Stomach (tissue), 9 donors: Measurements from ENCODE around the gene GRB10. TPM values are rescaled to one million over a fixed set of nuclear protein-coding genes. Genes with fewer than 3 reads are reported as not detected.

Experiments
- DNase-seq, 2 donors: peaks; one replicate each; pipeline versions ENCODE4 v3.0.0 to v3.0.0-alpha.2; 2013 to 2019
- H3K27ac ChIP-seq, 5 donors: fragments of 200-600 bp in 4 of 5; sonication (generic) in 4 of 5; one replicate each; pipeline ENCODE4 v1.5.1; 2013 to 2019; ENCODE audit warnings: mild to moderate bottlenecking in 1 of 5, moderate library complexity in 1 of 5
- H3K27me3 ChIP-seq, 3 donors: fragments of 200-600 bp; sonication (generic); one replicate each; pipeline ENCODE4 v1.5.1; 2017 to 2019; ENCODE audit warnings: mixed run types in 1 of 3
- H3K36me3 ChIP-seq, 4 donors: fragments of 200-600 bp; sonication (generic); 1 replicate in 3 of 4; 2 replicates in 1 of 4; pipeline ENCODE4 v1.5.1; 2016 to 2019
- H3K4me1 ChIP-seq, 4 donors: fragments of 200-600 bp; sonication (generic); one replicate each; pipeline ENCODE4 v1.5.1; 2016 to 2019
- H3K4me3 ChIP-seq, 4 donors: fragments of 200-600 bp; sonication (generic) in 3 of 4; one replicate each; pipeline ENCODE4 v1.5.1; 2016 to 2019; ENCODE audit warnings: mild to moderate bottlenecking in 1 of 4
- H3K9me3 ChIP-seq, 4 donors: fragments of 200-600 bp; sonication (generic); one replicate each; pipeline ENCODE4 v1.5.1; 2016 to 2019
- EP300 ChIP-seq: sonication (generic); formaldehyde crosslinking; IDR thresholded peaks from one replicate; pipeline ENCODE4 v1.6.1; 2017; ENCODE audit warnings: antibody characterized with exemption
- POLR2A ChIP-seq, 4 donors: fragments of 450-650 bp; IDR thresholded peaks; one replicate each; pipeline ENCODE4 v1.6.1; 2016; ENCODE audit warnings: antibody characterized with exemption in 4 of 4, control low read depth in 2 of 4, mild to moderate bottlenecking in 1 of 4, moderate library complexity in 1 of 4
- POLR2AphosphoS5 ChIP-seq, 3 donors: sonication (generic); formaldehyde crosslinking; IDR thresholded peaks; one replicate each; pipeline ENCODE4 v1.6.1; 2016; ENCODE audit warnings: antibody characterized with exemption in 3 of 3
- WGBS, 5 donors: extraction: QIAGEN DNeasy Blood & Tissue Kit in 3 of 5; methylation state at CpG; one replicate each; pipeline versions ENCODE4 v1.1.5 to v1.1.7; 2013 to 2018; 5-methylcytosine and 5-hydroxymethylcytosine counted together
- intact Hi-C: fragments of 100-400 bp; cut with DNase I; formaldehyde crosslinking; loops from one replicate; pipeline ENCODE4 v1.15.1; 2023; ENCODE audit warnings: low total_unique reads
- polyA plus RNA-seq, 3 donors: library from polyadenylated mRNA; stranded (reverse); fragments of 200-250 nt; gene quantifications; one replicate each; pipeline ENCODE4 v1.2.3, GENCODE V29; 2013
- total RNA-seq, 5 donors: library from RNA; depleted of rRNA; stranded (reverse); fragments of >200 nt; gene quantifications; one replicate each; pipeline versions ENCODE4 v1.1.0 to v1.2.3, GENCODE V29; 2014 to 2016
- TF ChIP-seq, protein P1 (sequence below), 7 experiments: fragments of 450-650 bp in 4 of 7; fragments of 200-600 bp in 3 of 7; sonication (generic) in 3 of 7; IDR thresholded peaks; one replicate each; pipeline ENCODE4 v1.5.1; 2016 to 2019; ENCODE audit warnings: antibody characterized with exemption in 7 of 7, control low read depth in 2 of 7, mild to moderate bottlenecking in 1 of 7
- donor health status: healthy with polysubstance abuse.
- donor health status: Bipolar disorder and iron deficiency.
- donor health status: healthy.

Gene GRB10
- total and polyA plus RNA-seq, 8 donors, result 10.2 to 84.9 (median 49.6) TPM

DNA sequence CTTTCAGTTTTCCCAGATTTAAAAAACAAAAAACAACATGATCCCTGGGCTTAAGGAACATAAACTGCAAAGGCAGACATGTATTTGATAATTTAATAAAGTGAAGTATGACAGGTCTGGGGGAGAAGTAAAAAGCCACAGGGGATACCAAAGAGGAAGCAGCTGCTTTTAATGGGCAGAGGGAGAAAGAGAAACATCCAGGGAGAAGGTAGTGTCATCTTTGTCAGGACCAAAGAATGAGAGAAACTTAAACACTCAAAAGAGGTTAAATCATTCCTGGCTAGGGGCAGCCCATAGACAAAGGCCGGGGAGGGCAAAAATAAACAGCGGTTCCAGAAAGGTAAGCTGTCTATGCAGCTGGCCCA, 94.5 kb downstream of the GRB10 start:
- 73 to 84% (median 76%) methylated on average over 2 of the region's 2 CpGs for WGBS, 5 donors
- Histone ChIP-seq H3K4me3 (no peak overlapping the region), H3K27ac (peak overlapping the region in 1 of 5 donors; percentile 51)

DNA sequence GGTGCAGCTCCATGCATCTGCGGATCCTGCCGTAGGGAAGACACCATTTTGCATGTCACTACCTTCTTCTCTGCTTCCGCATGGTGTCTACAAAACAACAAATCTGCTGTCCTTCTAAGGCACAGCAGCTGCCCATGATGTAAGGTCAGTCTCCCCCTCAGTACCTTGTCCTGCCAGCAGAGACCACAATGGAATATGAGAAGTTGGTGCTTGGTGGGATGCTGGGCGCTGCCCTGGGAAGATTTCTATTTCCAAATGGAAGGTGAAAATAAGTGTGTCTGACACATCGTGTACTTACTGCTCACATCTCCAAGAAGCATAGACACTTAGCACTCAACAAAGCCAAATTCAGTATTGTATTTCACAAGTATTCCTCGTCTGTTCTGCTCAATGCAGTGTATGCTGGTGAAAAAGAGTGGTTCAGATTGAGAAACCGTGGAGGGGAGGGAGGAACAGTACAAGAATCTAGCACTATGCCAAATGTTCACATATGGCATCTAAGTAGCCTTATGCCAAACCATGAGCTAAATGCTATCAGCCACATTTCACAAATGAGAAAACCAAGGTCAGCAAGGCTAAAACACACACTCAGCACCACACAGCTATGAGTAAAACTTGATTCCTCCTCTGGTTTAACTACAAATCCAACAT, 95.0 kb downstream of the GRB10 start:
- peaks cover 0 to 45% (median 30%) of the 10 kb centered on the region in 4 donors for H3K4me1 ChIP-seq
- H3K27ac ChIP-seq, result peak overlapping the region in 1 of 5 donors; percentile 51
- intact Hi-C loops, result no loop called here
- WGBS, 5 donors, result 83 to 91% (median 90%) methylated on average over 7 of the region's 7 CpGs
- H3K4me3 ChIP-seq, result no peak overlapping the region
- H3K9me3 ChIP-seq, result no peaks in the 10 kb centered on the region
- no peaks in the 10 kb centered on the region for H3K27me3 ChIP-seq
- H3K36me3 ChIP-seq, result peaks cover 0 to 26% (median 8%) of the 10 kb centered on the region in 4 donors
- DNase-seq, result no peak
- TF ChIP-seq POLR2AphosphoS5 (IDR thresholded peaks at IDR 0.05) (peak in 1 of 3 donors; percentile 34), POLR2A (IDR thresholded peaks at IDR 0.05) (no peak)

More for the DNA sequence above, 94.5 kb downstream of the GRB10 start:
- peaks cover 0 to 45% (median 32%) of the 10 kb centered on the region in 4 donors for H3K4me1 ChIP-seq
- peaks cover 0 to 26% (median 8%) of the 10 kb centered on the region in 4 donors for H3K36me3 ChIP-seq
- no peaks in the 10 kb centered on the region for H3K9me3 ChIP-seq
- no peak for TF ChIP-seq POLR2A (IDR thresholded peaks at IDR 0.05)
- no peak for TF ChIP-seq POLR2AphosphoS5 (IDR thresholded peaks at IDR 0.05)
- TF ChIP-seq, protein P1, sequence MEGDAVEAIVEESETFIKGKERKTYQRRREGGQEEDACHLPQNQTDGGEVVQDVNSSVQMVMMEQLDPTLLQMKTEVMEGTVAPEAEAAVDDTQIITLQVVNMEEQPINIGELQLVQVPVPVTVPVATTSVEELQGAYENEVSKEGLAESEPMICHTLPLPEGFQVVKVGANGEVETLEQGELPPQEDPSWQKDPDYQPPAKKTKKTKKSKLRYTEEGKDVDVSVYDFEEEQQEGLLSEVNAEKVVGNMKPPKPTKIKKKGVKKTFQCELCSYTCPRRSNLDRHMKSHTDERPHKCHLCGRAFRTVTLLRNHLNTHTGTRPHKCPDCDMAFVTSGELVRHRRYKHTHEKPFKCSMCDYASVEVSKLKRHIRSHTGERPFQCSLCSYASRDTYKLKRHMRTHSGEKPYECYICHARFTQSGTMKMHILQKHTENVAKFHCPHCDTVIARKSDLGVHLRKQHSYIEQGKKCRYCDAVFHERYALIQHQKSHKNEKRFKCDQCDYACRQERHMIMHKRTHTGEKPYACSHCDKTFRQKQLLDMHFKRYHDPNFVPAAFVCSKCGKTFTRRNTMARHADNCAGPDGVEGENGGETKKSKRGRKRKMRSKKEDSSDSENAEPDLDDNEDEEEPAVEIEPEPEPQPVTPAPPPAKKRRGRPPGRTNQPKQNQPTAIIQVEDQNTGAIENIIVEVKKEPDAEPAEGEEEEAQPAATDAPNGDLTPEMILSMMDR (IDR thresholded peaks at IDR 0.05), result no peak
- TF ChIP-seq EP300, result no peak
- intact Hi-C loops, result no loop called here
- no peaks in the 10 kb centered on the region for H3K27me3 ChIP-seq
- DNase-seq, result no peak

DNA sequence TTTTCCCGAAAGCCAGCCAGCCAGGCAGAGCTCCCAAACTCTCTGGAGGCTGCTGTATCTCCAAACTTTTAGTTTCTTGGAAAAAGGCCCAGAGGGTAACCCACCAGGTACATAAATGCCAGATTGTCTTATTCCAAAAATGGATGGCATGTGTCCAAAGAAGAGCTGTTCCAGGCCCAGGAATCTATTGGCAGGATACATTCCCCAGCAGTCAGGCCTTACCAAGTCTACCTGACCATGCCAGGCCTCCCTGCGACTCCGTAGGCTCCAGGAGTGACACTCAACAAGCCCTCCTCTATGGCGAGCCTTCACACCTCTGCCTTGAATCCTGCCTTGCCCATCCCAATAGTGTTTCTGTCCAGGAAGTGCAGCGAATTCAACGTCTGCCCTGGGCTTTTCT, 95.6 kb downstream of the GRB10 start:
- Histone ChIP-seq H3K27ac (no peak overlapping the region), H3K9me3 (no peaks in the 10 kb centered on the region), H3K27me3 (no peaks in the 10 kb centered on the region), H3K36me3 (peaks cover 0 to 26% (median 8%) of the 10 kb centered on the region in 4 donors), H3K4me3 (no peak overlapping the region), H3K4me1 (peaks cover 0 to 47% (median 32%) of the 10 kb centered on the region in 4 donors)
- intact Hi-C loops, result no loop called here
- 88 to 98% (median 93%) methylated on average over 6 of the region's 6 CpGs for WGBS, 5 donors
- no peak for DNase-seq
- TF ChIP-seq POLR2AphosphoS5 (IDR thresholded peaks at IDR 0.05) (no peak), POLR2A (IDR thresholded peaks at IDR 0.05) (no peak), EP300 (no peak)
- TF ChIP-seq, protein P1 (IDR thresholded peaks at IDR 0.05), result no peak

DNA sequence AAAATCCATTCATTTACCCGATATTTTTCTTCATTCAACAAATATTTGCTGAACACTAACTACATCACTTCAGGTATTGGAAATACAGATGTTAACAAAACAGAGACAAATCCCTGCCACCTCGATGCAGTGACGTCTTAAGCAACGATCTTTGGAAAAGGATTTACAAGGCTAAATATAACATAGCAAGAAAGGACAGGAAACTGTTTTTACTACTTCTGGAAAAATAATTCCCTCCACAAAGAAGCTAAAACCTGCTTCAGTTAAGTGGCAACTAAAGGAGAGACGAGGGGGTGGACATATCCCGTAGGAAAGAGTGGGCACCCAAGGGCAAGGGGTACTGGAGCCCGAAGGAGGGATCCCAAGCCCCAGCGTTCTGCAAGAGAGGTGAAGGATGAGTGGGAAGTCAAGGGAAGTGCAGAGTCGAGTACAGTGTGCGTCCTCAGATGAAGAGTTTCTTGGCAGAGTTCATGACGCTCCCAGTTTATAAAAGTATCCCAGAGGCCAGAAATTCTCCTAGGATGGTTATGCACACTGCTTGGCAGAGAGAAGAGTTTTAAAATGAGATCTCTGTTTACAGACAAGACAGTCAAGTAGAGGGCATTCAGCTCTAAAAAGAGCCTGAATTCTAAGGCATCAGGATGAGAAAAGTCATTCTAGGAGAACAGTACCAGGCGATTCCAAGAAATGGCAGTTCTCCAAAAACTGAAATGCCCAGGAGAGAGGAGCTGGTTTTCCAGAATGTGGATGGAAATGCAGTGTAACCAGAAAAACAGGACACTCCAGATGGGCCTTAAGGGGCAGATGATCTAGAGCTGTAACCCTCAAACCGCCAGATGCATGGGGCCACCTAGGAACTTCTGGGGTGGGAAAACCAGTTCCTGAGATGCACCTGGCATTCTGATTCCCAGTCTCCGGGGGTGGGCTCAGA, 97.3 kb downstream of the GRB10 start:
- 60 to 72% (median 66%) methylated on average over 14 of the region's 14 CpGs for WGBS, 5 donors
- peak overlapping the region in 4 of 5 donors; percentile 29 to 71 (median 51) for H3K27ac ChIP-seq
- no peak overlapping the region for H3K4me3 ChIP-seq
- H3K27me3 ChIP-seq, result no peaks in the 10 kb centered on the region
- TF ChIP-seq POLR2A (IDR thresholded peaks at IDR 0.05) (no peak), POLR2AphosphoS5 (IDR thresholded peaks at IDR 0.05) (no peak), EP300 (no peak)
- TF ChIP-seq, protein P1 (IDR thresholded peaks at IDR 0.05), result no peak
- H3K36me3 ChIP-seq, result peaks cover 0 to 26% (median 8%) of the 10 kb centered on the region in 4 donors
- peak in 1 of 2 donors; percentile 31 for DNase-seq
- intact Hi-C loops, result no loop called here
- H3K9me3 ChIP-seq, result no peaks in the 10 kb centered on the region
- peaks cover 0 to 64% (median 44%) of the 10 kb centered on the region in 4 donors for H3K4me1 ChIP-seq
